ENCODE measurements around the gene LSR. TPM values are rescaled to one million over a fixed set of nuclear protein-coding genes. Genes with fewer than 3 reads are reported as not detected.

The LSR gene
- total and polyA plus RNA-seq, 2 of the 4 experiments (the other 2 are of a cell fraction) = 0.18 to 0.44 TPM

DNA sequence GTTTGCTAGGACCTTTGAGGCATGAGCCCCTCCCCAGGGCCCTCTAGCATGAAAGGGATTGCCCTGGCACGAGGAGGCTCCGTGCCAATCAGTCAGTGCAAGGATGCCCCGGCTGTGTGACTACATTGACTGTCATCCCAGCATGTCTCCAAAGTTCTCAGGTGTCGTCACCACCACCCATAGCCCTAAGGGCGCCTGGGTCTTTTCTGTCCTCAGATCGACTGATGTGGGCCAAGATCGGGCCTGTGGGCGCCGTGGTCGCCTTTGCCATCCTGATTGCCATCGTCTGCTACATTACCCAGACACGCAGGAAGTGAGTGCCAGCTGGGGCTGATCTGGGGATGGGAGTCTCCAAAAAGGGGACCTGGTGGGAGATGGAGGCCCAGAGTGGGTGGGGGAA, 61.5 kb downstream of the LSR start:
- H2BK120ac ChIP-seq (ENCODE audit: low read depth, low read length) = no peak overlapping the region
- no TSS peak for BruUV-seq (replicated peaks)
- no peak overlapping the region for H3K9ac ChIP-seq (ENCODE audit: low read depth, low read length)
- H2BK15ac ChIP-seq (ENCODE audit: low read depth, low read length) = no peak overlapping the region
- no peak overlapping the region for H4K8ac ChIP-seq (ENCODE audit: low read depth in 2 of 2, low read length in 2 of 2)
- H3K27ac ChIP-seq (ENCODE audit: insufficient read depth, low read length) = no peak overlapping the region
- dilution Hi-C loops (cut with HindIII; ENCODE audit: low sequenced_read_pairs, unreplicated experiment) (no loop called here), in situ Hi-C loops (cut with MboI; ENCODE audit: low sequenced_read_pairs) (no loop called here), intact Hi-C loops (cut with micrococcal nuclease) (no loop called here)
- ChIA-PET POLR2A (ENCODE audit: unreplicated experiment) (no interaction called here), CTCF (no interaction called here)
- H3K23ac ChIP-seq (ENCODE audit: low read depth, low read length) = no peak overlapping the region
- no peaks in the 10 kb centered on the region for H3K79me1 ChIP-seq (ENCODE audit: low read depth in 1 of 2, low read length in 2 of 2)
- H3K9me1 ChIP-seq (ENCODE audit: insufficient read depth, low read length) = no peaks in the 10 kb centered on the region
- no peak overlapping the region for H2AFZ ChIP-seq (replicated peaks; ENCODE audit: low read length, poor library complexity)
- no peak overlapping the region for H3K4ac ChIP-seq (ENCODE audit: low read depth, low read length)
- H2AK9ac ChIP-seq (replicated peaks; ENCODE audit: low read depth, low read length, poor library complexity) = no peak overlapping the region
- no peak overlapping the region for H2BK5ac ChIP-seq (ENCODE audit: low read depth, low read length, poor library complexity, severe bottlenecking)
- TF ChIP-seq FOS (IDR thresholded peaks at IDR 0.05; ENCODE audit: low read depth, low read length) (no peak), NFE2L2 (IDR thresholded peaks at IDR 0.05; ENCODE audit: low read depth, low read length) (no peak), RCOR1 (IDR thresholded peaks at IDR 0.05; ENCODE audit: insufficient replicate concordance, low read length) (no peak)
- TF ChIP-seq, protein P1, sequence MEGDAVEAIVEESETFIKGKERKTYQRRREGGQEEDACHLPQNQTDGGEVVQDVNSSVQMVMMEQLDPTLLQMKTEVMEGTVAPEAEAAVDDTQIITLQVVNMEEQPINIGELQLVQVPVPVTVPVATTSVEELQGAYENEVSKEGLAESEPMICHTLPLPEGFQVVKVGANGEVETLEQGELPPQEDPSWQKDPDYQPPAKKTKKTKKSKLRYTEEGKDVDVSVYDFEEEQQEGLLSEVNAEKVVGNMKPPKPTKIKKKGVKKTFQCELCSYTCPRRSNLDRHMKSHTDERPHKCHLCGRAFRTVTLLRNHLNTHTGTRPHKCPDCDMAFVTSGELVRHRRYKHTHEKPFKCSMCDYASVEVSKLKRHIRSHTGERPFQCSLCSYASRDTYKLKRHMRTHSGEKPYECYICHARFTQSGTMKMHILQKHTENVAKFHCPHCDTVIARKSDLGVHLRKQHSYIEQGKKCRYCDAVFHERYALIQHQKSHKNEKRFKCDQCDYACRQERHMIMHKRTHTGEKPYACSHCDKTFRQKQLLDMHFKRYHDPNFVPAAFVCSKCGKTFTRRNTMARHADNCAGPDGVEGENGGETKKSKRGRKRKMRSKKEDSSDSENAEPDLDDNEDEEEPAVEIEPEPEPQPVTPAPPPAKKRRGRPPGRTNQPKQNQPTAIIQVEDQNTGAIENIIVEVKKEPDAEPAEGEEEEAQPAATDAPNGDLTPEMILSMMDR (conservative IDR thresholded peaks at IDR 0.05; ENCODE audit: low read depth, low read length) = no peak
- TF ChIP-seq, protein P2, sequence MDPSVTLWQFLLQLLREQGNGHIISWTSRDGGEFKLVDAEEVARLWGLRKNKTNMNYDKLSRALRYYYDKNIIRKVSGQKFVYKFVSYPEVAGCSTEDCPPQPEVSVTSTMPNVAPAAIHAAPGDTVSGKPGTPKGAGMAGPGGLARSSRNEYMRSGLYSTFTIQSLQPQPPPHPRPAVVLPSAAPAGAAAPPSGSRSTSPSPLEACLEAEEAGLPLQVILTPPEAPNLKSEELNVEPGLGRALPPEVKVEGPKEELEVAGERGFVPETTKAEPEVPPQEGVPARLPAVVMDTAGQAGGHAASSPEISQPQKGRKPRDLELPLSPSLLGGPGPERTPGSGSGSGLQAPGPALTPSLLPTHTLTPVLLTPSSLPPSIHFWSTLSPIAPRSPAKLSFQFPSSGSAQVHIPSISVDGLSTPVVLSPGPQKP (IDR thresholded peaks at IDR 0.05; ENCODE audit: borderline replicate concordance, low read depth, low read length) = no peak
- DNase-seq = no peak
- no peak overlapping the region for H4K5ac ChIP-seq (ENCODE audit: low read depth, low read length)
- no peak overlapping the region for H3K14ac ChIP-seq (replicated peaks; ENCODE audit: low read depth, low read length)
- H3K18ac ChIP-seq (ENCODE audit: low read depth, low read length) = no peak overlapping the region
- no peak overlapping the region for H2BK20ac ChIP-seq (ENCODE audit: low read depth, low read length)
- no peak overlapping the region for H3K4me2 ChIP-seq (ENCODE audit: low read depth, low read length)
- H3K4me3 ChIP-seq (ENCODE audit: insufficient read depth, low read depth, low read length) = no peak overlapping the region
- H4K20me1 ChIP-seq (ENCODE audit: insufficient read depth, low read length) = no peaks in the 10 kb centered on the region
- no peaks in the 10 kb centered on the region; the same call in 1 of the 2 replicates for H3K27me3 ChIP-seq (ENCODE audit: control insufficient read depth, insufficient read depth, low read length)
- H2AK5ac ChIP-seq (ENCODE audit: low read depth, low read length) = no peak overlapping the region
- no peak for ATAC-seq (ENCODE audit: low read depth)
- H3K9me3 ChIP-seq (ENCODE audit: control insufficient read depth, insufficient read depth, low read length) = no peaks in the 10 kb centered on the region
- H4K91ac ChIP-seq (ENCODE audit: insufficient read depth, low read depth, low read length) = no peak overlapping the region
- no peaks in the 10 kb centered on the region for H3K36me3 ChIP-seq (ENCODE audit: control insufficient read depth, insufficient read depth, low read length)
- H3K4me1 ChIP-seq (ENCODE audit: control insufficient read depth, insufficient read depth, low read length) = no peaks in the 10 kb centered on the region
- H3K56ac ChIP-seq (ENCODE audit: extremely low read depth, insufficient read depth, low read length) = no peak overlapping the region
- 85% methylated on average over 6 of the region's 12 CpGs; no CpG with 5 or more reads in 1 of the 2 experiments for WGBS, 2 experiments (ENCODE audit: extremely low coverage in 2 of 2, insufficient read length in 1 of 2)

All from IMR-90 (cell line).